ENCODE results near the gene ZNF534. TPM values are rescaled to one million over a fixed set of nuclear protein-coding genes. Genes with fewer than 3 reads are reported as not detected.

The ZNF534 gene
- total and polyA plus RNA-seq, 2 donors from 2014 or later, result not detected

DNA sequence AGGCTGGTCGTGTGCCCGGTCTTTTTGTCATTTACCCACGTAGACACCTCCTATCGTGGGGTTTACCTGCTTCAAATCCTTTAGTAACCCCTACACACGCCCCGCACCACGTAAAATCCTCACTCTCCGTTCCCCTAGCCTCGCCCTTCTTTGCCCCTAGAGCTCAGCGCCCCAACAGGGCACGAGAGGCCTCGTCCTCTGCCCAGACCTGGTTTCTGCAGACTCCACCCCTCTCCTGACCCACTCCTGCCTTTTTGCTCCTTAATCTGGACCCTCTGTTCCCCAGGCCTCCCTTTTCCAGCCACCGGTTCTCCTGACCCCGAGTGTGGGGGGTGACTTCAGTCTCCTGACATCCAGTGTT is 30.9 kb upstream of the ZNF534 start:
- Histone ChIP-seq H3K36me3 (ENCODE audit: control insufficient read depth in 2 of 3, insufficient read depth in 3 of 3, low read length in 3 of 3) (peaks cover 10 to 20% (median 18%) of the 10 kb centered on the region in 3 donors), H3K9me3 (ENCODE audit: control insufficient read depth in 2 of 3, insufficient read depth in 1 of 3, low read length in 3 of 3) (peaks cover 0 to 8% (median 4%) of the 10 kb centered on the region in 3 donors), H3K27me3 (ENCODE audit: control insufficient read depth, insufficient read depth, low read length) (no peaks in the 10 kb centered on the region), H3K27ac (ENCODE audit: low read depth in 2 of 2, low read length in 2 of 2) (peak overlapping the region in 1 of 2 donors; percentile 40), H3K9ac (ENCODE audit: low read length in 3 of 3) (peak overlapping the region; percentile 60 to 79 (median 78)), H3K4me3 (ENCODE audit: low read length in 3 of 3) (peak overlapping the region; percentile 76 to 97 (median 93)), H3K4me1 (ENCODE audit: control insufficient read depth in 2 of 3, insufficient read depth in 2 of 3, low read depth in 1 of 3, low read length in 3 of 3) (peaks cover 0 to 10% (median 6%) of the 10 kb centered on the region in 3 donors)
- TF ChIP-seq, protein P1, sequence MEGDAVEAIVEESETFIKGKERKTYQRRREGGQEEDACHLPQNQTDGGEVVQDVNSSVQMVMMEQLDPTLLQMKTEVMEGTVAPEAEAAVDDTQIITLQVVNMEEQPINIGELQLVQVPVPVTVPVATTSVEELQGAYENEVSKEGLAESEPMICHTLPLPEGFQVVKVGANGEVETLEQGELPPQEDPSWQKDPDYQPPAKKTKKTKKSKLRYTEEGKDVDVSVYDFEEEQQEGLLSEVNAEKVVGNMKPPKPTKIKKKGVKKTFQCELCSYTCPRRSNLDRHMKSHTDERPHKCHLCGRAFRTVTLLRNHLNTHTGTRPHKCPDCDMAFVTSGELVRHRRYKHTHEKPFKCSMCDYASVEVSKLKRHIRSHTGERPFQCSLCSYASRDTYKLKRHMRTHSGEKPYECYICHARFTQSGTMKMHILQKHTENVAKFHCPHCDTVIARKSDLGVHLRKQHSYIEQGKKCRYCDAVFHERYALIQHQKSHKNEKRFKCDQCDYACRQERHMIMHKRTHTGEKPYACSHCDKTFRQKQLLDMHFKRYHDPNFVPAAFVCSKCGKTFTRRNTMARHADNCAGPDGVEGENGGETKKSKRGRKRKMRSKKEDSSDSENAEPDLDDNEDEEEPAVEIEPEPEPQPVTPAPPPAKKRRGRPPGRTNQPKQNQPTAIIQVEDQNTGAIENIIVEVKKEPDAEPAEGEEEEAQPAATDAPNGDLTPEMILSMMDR (IDR thresholded peaks at IDR 0.05; ENCODE audit: borderline replicate concordance, extremely low read depth, insufficient read depth), result no peak
- intact Hi-C loops (cut with DNase I), result no loop called here
- DNase-seq (peak in 2 of 5 donors; percentile 45 to 46), FAIRE-seq (no peak)

DNA sequence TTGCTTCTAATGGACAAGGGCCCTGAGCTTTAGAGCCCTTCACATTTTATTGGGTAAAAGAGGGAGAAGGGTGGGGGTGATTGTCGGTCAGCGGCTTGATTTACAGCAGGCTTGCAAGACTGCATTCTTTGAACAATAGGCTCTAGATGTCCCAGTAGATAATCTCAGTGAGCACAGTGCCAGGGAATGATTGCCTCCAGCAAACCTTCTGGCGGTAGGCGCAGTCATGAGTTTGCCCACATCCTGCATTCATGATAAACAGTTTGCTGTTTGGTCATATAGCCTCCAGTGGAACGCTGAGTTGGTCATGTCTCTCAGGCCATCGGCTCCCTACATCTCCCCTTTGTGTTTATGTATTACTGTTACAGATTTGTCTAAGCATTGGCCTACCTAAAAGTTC is 18.7 kb upstream of the ZNF534 start:
- H3K9me3 ChIP-seq (ENCODE audit: control insufficient read depth in 2 of 3, insufficient read depth in 1 of 3, low read length in 3 of 3), result peaks cover 2 to 75% (median 33%) of the 10 kb centered on the region in 3 donors
- no peak overlapping the region for H3K27ac ChIP-seq (ENCODE audit: low read depth in 2 of 2, low read length in 2 of 2)
- no peak for FAIRE-seq
- H3K27me3 ChIP-seq (ENCODE audit: control insufficient read depth, insufficient read depth, low read length), result no peaks in the 10 kb centered on the region
- H3K9ac ChIP-seq (ENCODE audit: low read length in 3 of 3), result no peak overlapping the region
- no peaks in the 10 kb centered on the region for H3K4me1 ChIP-seq (ENCODE audit: control insufficient read depth in 2 of 3, insufficient read depth in 2 of 3, low read depth in 1 of 3, low read length in 3 of 3)
- no peak overlapping the region for H3K4me3 ChIP-seq (ENCODE audit: low read length in 3 of 3)
- TF ChIP-seq, protein P1 (IDR thresholded peaks at IDR 0.05; ENCODE audit: borderline replicate concordance, extremely low read depth, insufficient read depth), result no peak
- intact Hi-C loops (cut with DNase I), result no loop called here
- DNase-seq, result no peak
- H3K36me3 ChIP-seq (ENCODE audit: control insufficient read depth in 2 of 3, insufficient read depth in 3 of 3, low read length in 3 of 3), result peaks cover 10 to 57% (median 46%) of the 10 kb centered on the region in 3 donors

DNA sequence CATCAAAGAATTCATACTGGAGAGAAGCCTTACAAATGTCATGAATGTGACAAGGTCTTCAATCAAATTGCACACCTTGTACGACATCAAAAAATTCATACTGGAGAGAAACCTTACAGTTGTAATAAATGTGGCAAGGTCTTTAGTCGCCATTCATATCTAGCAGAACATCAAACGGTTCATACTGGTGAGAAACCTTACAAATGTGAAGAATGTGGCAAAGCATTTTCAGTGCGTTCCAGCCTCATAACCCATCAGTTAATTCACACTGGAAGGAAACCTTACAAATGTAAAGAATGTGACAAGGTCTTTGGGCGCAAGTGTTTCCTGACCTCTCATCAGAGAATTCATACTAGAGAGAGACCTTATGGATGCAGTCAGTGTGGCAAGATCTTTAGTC is 13.2 kb upstream of the ZNF534 start:
- H3K9me3 ChIP-seq (ENCODE audit: control insufficient read depth in 2 of 3, insufficient read depth in 1 of 3, low read length in 3 of 3), result peaks cover 3 to 92% (median 48%) of the 10 kb centered on the region in 3 donors
- H3K4me1 ChIP-seq (ENCODE audit: control insufficient read depth in 2 of 3, insufficient read depth in 2 of 3, low read depth in 1 of 3, low read length in 3 of 3), result no peaks in the 10 kb centered on the region
- DNase-seq (no peak), FAIRE-seq (no peak)
- no peak overlapping the region for H3K27ac ChIP-seq (ENCODE audit: low read depth in 2 of 2, low read length in 2 of 2)
- H3K27me3 ChIP-seq (ENCODE audit: control insufficient read depth, insufficient read depth, low read length), result no peaks in the 10 kb centered on the region
- intact Hi-C loops (cut with DNase I), result no loop called here
- peak overlapping the region in 1 of 3 donors; percentile 0 for H3K4me3 ChIP-seq (ENCODE audit: low read length in 3 of 3)
- TF ChIP-seq, protein P1 (IDR thresholded peaks at IDR 0.05; ENCODE audit: borderline replicate concordance, extremely low read depth, insufficient read depth), result no peak
- peaks cover 0 to 20% (median 17%) of the 10 kb centered on the region in 3 donors for H3K36me3 ChIP-seq (ENCODE audit: control insufficient read depth in 2 of 3, insufficient read depth in 3 of 3, low read length in 3 of 3)
- H3K9ac ChIP-seq (ENCODE audit: low read length in 3 of 3), result no peak overlapping the region

DNA sequence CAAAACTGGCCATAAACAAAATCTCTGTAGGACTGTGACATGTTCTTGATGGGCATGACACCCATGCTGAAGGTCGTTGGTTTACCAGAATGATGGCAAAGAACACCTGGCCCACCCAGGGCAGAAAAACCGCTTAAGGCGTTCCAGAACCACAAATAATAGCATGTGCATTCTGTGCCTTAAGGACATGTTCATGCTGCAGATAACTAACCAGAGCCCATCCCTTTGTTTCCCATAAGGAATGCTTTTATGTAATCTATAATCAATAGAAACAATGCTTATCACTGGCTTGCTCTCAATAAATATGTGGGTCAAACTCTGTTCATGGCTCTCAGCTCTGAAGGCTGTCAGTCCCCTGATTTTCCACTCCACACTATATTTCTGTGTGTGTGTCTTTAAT is 13.2 kb downstream of the ZNF534 start:
- TF ChIP-seq, protein P1 (IDR thresholded peaks at IDR 0.05; ENCODE audit: borderline replicate concordance, extremely low read depth, insufficient read depth), result no peak
- Histone ChIP-seq H3K9ac (ENCODE audit: low read length in 3 of 3) (no peak overlapping the region), H3K4me1 (ENCODE audit: control insufficient read depth in 2 of 3, insufficient read depth in 2 of 3, low read depth in 1 of 3, low read length in 3 of 3) (no peaks in the 10 kb centered on the region), H3K9me3 (ENCODE audit: control insufficient read depth in 2 of 3, insufficient read depth in 1 of 3, low read length in 3 of 3) (peaks cover 0 to 26% (median 5%) of the 10 kb centered on the region in 3 donors), H3K27ac (ENCODE audit: low read depth in 2 of 2, low read length in 2 of 2) (no peak overlapping the region), H3K36me3 (ENCODE audit: control insufficient read depth in 2 of 3, insufficient read depth in 3 of 3, low read length in 3 of 3) (no peaks in the 10 kb centered on the region), H3K27me3 (ENCODE audit: control insufficient read depth, insufficient read depth, low read length) (no peaks in the 10 kb centered on the region), H3K4me3 (ENCODE audit: low read length in 3 of 3) (no peak overlapping the region)
- FAIRE-seq (no peak), DNase-seq (no peak)
- intact Hi-C loops (cut with DNase I), result no loop called here
